ENCODE data around the gene ICA1L. TPM values are rescaled to one million over a fixed set of nuclear protein-coding genes. Genes with fewer than 3 reads are reported as not detected.

ICA1L gene
- total RNA-seq, 1 experiment from 2014 or later, result 9.2 TPM

GRCh38 chr2:202757339-202757738 lies 114.2 kb downstream of the ICA1L start:
- in situ Hi-C loops (cut with HindIII; ENCODE audit: low sequenced_read_pairs), result no loop called here
- no peak for DNase-seq (ENCODE audit: low spot score)

- in situ Hi-C loops (cut with HindIII; ENCODE audit: low sequenced_read_pairs), result no loop called here
Observed at GRCh38 chr2:202756598-202756997, 115.0 kb downstream of the ICA1L start.

DNA sequence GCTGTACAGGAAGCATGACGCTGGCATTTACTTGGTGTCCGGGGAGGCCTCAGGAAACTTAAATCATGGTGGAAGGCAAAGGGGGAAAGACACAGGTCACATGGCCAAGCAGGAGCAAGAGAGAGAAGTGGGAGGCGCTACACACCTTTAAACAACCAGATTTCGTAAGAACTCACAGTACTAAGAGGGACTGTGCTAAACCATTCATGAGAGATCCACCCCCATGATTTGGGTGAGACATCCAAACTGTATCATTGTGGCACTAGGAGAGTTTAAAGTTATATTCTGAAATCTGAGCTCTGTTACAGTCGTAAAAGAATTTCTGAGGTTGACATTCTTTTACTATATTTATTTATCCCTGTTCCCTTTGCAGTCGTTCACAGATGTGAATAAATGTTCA lies 116.6 kb downstream of the ICA1L start:
- in situ Hi-C loops (cut with HindIII; ENCODE audit: low sequenced_read_pairs), result no loop called here
- DNase-seq (ENCODE audit: low spot score), result no peak

More at GRCh38 chr2:202756598-202756997, 115.0 kb downstream of the ICA1L start:
- no peak for DNase-seq (ENCODE audit: low spot score)

- no peak for DNase-seq (ENCODE audit: low spot score)
- in situ Hi-C loops (cut with HindIII; ENCODE audit: low sequenced_read_pairs), result no loop called here
Observed at GRCh38 chr2:202752071-202752470, 119.5 kb downstream of the ICA1L start.

GRCh38 chr2:202750763-202751427 lies 120.7 kb downstream of the ICA1L start:
- in situ Hi-C loops (cut with HindIII; ENCODE audit: low sequenced_read_pairs), result no loop called here
- no peak for DNase-seq (ENCODE audit: low spot score)

DNA sequence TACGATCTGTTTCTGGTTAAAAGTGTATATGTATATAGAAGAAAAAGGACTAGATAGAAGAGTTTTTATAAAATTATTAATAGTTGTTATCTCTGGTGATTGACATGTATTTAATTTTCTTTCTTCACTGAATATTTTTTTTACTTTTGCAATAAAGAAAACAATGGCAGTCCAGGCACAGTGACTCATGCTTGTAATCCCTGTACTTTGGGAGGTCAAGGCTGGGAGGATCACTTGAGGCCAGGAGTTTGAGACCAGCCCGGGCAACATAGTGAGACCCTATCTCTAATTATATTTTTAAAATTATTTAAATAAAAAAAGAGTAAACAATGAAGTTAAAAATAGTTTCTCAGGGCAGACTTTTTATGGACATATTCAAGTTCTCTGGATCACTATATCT lies 122.1 kb downstream of the ICA1L start:
- in situ Hi-C loops (cut with HindIII; ENCODE audit: low sequenced_read_pairs), result no loop called here
- DNase-seq (ENCODE audit: low spot score), result no peak

DNA sequence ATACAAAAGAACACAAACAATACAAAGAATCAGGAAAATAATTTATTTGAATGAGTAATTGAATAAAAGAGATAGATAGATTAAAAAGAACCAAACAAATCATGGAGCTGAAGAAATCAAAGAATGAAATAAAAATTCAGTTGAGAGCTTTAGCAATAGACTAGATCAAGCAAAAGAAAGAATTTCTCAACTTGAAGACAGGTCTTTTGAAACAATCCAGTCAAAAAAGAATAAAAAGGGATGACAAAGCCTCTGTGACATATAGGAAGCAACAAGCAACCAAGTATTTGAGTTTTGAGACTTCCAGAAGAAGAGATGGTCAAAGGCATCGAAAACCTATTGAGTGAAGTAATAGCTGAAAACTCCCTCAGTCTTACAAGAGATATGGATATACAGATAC lies 128.0 kb downstream of the ICA1L start:
- no peak for DNase-seq (ENCODE audit: low spot score)
- in situ Hi-C loops (cut with HindIII; ENCODE audit: low sequenced_read_pairs), result no loop called here

DNA sequence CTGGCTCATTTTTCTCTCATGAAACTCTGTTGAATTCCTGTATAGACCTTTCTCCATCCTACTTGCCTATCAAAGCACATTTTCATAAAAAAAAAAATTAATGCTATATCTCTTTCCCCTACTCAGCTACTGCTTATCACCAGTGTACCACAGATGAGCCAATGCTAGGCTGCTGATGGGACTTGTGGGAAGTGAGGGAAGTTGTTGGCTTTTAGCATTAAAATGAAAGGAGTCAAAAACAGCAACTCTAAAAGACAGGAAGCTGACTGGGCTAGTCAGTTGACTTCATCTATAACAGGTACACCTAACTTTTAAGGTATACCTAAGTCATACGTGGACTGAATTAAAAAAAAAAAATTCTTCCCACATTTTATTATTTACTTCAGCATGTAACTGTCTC lies 134.7 kb downstream of the ICA1L start:
- in situ Hi-C loops (cut with HindIII; ENCODE audit: low sequenced_read_pairs), result no loop called here
- DNase-seq (ENCODE audit: low spot score), result no peak

DNA sequence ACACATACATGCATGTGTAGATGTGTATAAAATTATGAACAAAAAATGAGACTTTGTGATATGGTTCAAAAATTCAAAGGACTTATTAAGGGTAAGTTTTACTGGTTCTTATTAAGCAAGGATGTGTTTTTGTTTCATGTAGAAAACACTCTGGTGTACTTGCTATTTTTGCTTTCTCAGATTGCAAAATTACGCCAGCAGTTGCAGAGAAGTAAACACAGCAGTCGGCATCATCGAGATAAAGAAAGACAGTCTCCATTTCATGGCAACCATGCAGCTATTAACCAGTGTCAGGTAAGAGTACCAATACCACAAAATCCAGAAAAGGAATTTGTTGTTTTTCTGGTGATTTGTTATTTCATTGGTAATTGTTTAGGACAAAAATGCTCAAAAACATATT lies 145.5 kb downstream of the ICA1L start:
- no peak for DNase-seq (ENCODE audit: low spot score)
- in situ Hi-C loops (cut with HindIII; ENCODE audit: low sequenced_read_pairs), result no loop called here

- DNase-seq (ENCODE audit: low spot score), result no peak
- in situ Hi-C loops (cut with HindIII; ENCODE audit: low sequenced_read_pairs), result no loop called here
Observed at GRCh38 chr2:202723746-202724145, 147.8 kb downstream of the ICA1L start.

Other genes with a start within 250 kb of the ICA1L start
- gene FAM117B, start 236.8 kb downstream of the ICA1L start, total RNA-seq (2014; rRNA removed; shearing (Covaris generic)), result 4.0 and 4.4 TPM in 2 replicates
- 43.6 and 112 TPM in 2 replicates for gene WDR12, start 39.9 kb upstream of the ICA1L start, total RNA-seq (2014; rRNA removed; shearing (Covaris generic))
- 4.4 and 18.7 TPM in 2 replicates for gene CARF, start 40.5 kb upstream of the ICA1L start, total RNA-seq (2014; rRNA removed; shearing (Covaris generic))
- gene NBEAL1, start 143.1 kb upstream of the ICA1L start, total RNA-seq (2014; rRNA removed; shearing (Covaris generic)), result 7.8 and 8.0 TPM in 2 replicates